ENCODE data around the gene DLEC1.

DLEC1 gene

GRCh38 chr3:38108649-38109579 is 69.9 kb downstream of the DLEC1 start:
- DNase-seq (ENCODE audit: low read depth in 2 of 2): no peak

GRCh38 chr3:38109580-38110313 is 70.7 kb downstream of the DLEC1 start:
- no peak for DNase-seq (ENCODE audit: low read depth in 2 of 2)

GRCh38 chr3:38110314-38111050 is 71.5 kb downstream of the DLEC1 start:
- DNase-seq (ENCODE audit: low read depth in 2 of 2): no peak

GRCh38 chr3:38111201-38111600 is 72.2 kb downstream of the DLEC1 start:
- no peak for DNase-seq (ENCODE audit: low read depth in 2 of 2)

GRCh38 chr3:38111696-38112377 is 72.8 kb downstream of the DLEC1 start:
- no peak for DNase-seq (ENCODE audit: low read depth in 2 of 2)

GRCh38 chr3:38112378-38112761 is 73.4 kb downstream of the DLEC1 start:
- DNase-seq (ENCODE audit: low read depth in 2 of 2): no peak

- no peak for DNase-seq (ENCODE audit: low read depth in 2 of 2)
Measured at GRCh38 chr3:38114052-38114874, 75.3 kb downstream of the DLEC1 start.

- DNase-seq (ENCODE audit: low read depth in 2 of 2): no peak
Measured at GRCh38 chr3:38114875-38115644, 76.1 kb downstream of the DLEC1 start.

GRCh38 chr3:38115645-38116427 is 76.8 kb downstream of the DLEC1 start:
- DNase-seq (ENCODE audit: low read depth in 2 of 2): no peak

- no peak for DNase-seq (ENCODE audit: low read depth in 2 of 2)
Measured at GRCh38 chr3:38116471-38117162, 77.6 kb downstream of the DLEC1 start.

- no peak for DNase-seq (ENCODE audit: low read depth in 2 of 2)
Measured at GRCh38 chr3:38117163-38117716, 78.2 kb downstream of the DLEC1 start.

GRCh38 chr3:38117748-38118420 is 78.9 kb downstream of the DLEC1 start:
- peak in 1 of 2 experiments; percentile 18 for DNase-seq (ENCODE audit: low read depth in 2 of 2)

GRCh38 chr3:38118421-38119247 is 79.6 kb downstream of the DLEC1 start:
- DNase-seq (ENCODE audit: low read depth in 2 of 2): no peak

- DNase-seq (ENCODE audit: low read depth in 2 of 2): no peak
Measured at GRCh38 chr3:38119248-38119544, 80.2 kb downstream of the DLEC1 start.

- DNase-seq (ENCODE audit: low read depth in 2 of 2): no peak
Measured at GRCh38 chr3:38119821-38120692, 81.0 kb downstream of the DLEC1 start.
